GM18520 (cell line): Measurements from ENCODE around the gene IGFL4.

Experiments used
- ATAC-seq: cut with Tn5 transposase; IDR thresholded peaks from one replicate; pipeline ENCODE4 v1.9.1; 2021; ENCODE audit not compliant: unreplicated experiment

IGFL4 gene

DNA sequence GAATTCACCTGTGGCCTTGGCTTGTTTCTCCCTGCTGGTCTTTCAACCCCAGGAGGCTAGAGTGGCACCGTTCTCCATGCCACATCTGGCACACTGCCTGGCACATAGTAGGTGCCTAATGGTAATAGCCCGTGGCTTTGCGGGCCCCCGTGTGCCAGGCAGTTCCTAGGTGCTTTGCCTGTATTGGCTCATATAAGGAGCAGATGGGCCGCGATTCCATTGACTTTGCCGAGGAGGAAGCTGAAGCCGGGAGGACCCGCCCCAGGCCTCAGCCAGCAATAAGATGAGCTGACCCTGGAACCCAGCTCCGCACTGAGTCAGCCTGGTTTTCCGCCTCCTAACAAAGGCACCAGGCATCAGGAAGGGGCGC is 18.8 kb downstream of the IGFL4 start:
- no peak for ATAC-seq

DNA sequence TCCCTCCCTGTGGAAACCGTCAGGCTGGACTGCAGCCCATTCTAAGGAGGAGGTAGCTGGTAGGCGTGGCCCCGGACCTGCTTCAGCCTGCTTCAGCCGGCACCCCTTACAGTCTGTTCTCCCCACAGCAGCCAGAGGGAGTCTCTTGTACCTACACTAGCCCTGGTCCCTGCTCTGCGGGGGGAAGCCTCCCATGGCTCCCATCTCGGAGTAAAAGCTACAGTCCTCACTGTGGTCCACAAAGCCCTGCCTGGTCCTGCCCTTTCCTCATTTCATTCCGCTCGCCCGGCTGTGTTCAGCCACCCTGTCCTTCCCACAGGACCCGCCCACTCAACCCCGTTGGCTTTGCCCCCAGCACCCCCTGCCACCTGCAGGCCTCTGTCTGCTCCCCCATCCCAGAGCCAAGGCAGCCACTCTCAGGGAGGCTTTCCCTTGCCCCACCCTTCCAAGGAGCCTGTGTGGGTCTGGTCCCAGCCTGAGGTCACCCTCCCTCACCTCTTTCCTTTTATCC is 19.2 kb downstream of the IGFL4 start:
- ATAC-seq: no peak

GRCh38 chr19:46020819-46021125 is 20.0 kb downstream of the IGFL4 start:
- ATAC-seq: no peak

DNA sequence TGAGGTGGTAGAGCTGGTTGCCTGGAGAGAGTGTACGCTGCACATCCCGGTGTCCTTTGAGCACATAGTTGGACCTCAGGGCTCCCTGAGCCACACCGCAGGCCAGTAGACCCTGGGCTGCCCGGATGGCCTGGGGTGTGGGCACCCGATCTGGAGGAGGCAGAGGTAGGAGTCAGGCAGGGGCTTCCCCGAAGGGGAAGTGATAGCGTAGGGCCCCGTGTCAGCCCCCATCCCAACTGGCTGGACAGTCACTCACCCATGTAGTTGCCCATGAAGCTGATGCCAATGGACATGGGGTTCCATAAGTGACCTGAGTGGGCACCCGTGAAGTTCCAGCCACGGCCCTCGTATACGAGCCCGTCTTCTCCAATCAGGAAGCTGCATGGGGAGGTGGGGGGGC is 21.5 kb downstream of the IGFL4 start:
- ATAC-seq: no peak

GRCh38 chr19:46018729-46019251 is 22.0 kb downstream of the IGFL4 start:
- ATAC-seq: no peak

- ATAC-seq: no peak
Measured at GRCh38 chr19:46017874-46018675, 22.7 kb downstream of the IGFL4 start.

- no peak for ATAC-seq
Measured at GRCh38 chr19:46017095-46017429, 23.7 kb downstream of the IGFL4 start.

GRCh38 chr19:46016426-46017094 is 24.2 kb downstream of the IGFL4 start:
- no peak for ATAC-seq

DNA sequence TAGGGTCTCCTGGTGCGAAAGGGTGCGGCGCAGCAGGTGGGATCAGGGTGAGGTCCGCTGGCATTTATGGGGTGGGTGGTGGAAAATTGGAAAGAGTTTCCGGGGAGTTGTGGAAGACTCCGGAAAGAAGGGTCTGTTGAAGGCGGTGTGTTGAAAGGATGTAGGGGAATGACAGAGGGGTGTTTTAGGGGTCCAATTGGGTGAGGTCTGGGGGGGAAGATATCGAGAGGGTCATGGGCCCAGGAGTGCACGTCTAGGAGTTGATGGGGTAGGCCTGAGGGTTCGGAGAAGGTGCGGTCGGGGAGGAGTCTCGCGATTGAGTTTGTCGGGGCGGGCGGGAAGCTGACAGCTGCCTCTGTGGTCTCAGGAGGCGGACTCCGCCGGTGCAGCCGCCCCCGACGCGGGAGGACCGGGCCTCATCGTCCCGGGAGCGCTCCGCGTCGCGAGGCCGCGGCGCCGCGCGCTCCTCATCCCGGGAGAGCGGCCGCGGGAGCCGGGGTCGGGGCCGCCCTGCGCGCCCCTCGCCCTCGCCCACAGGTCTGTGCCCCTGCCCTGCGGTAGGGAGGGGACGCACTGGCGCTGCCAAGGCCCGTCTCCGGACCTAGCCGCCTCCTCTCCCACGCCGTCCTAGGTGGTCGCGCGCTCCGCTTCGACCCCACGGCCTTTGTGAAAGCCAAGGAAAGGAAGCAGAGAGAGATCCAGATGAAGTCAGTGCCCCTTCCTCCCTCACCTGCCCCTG is 24.9 kb downstream of the IGFL4 start:
- no peak for ATAC-seq

DNA sequence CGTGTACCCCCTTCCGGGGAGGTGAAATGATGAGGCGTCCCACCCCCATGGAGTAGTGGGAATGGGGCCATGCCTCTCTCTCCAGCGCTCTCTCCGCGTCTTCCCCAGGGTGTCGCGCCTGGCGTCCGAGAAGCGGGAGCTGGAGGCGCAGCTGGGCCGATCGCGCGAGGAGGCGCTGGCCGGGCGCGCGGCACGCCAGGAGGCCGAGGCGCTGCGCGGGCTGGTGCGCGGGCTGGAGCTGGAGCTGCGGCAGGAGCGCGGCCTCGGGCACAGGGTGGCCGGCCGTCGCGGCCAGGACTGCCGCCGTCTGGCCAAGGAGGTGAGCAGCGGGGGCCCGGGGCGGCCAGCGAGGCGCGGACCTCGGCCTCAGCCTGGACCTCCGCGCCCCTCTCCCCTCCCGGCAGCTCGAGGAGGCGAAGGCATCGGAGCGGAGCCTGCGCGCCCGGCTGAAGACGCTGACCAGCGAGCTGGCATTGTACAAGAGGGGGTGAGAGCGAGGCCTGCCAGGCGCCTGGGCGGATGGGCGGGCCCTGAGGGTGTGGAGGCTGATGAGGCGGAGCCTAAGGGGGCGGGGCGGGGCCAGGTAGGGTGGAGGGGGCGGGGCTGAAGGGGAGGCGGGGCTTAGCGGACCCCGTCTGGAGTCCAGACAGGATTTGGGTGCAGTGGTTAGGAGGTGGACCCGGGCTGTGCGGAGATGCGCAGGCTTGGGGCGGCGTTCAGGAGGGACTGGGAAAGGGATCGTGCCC is 25.7 kb downstream of the IGFL4 start:
- no peak for ATAC-seq

- no peak for ATAC-seq
Measured at GRCh38 chr19:46014534-46014933, 26.3 kb downstream of the IGFL4 start.

GRCh38 chr19:46009530-46010510 is 31.0 kb downstream of the IGFL4 start:
- ATAC-seq: no peak

DNA sequence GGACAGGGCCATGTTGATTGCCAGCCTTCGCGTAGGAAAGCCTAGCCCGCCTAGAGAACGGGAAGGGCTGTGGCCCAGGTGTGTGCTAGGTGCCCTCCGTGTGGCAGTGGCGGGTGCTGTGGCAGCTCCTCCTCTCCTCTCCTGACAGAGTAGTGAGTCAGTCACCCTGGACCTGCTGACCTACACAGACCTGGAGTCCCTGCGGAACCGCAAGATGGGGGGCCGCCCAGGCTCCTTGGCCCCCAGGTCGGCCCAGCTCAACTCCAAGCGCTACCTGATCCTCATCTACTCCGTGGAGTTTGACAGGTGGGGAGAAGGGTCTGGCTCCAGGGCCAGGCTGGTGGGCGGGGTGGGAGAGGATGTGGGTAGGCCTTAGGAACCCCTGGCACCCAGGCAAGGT is 34.4 kb downstream of the IGFL4 start:
- ATAC-seq: no peak

- ATAC-seq: no peak
Measured at GRCh38 chr19:46002678-46003275, 38.0 kb downstream of the IGFL4 start.

DNA sequence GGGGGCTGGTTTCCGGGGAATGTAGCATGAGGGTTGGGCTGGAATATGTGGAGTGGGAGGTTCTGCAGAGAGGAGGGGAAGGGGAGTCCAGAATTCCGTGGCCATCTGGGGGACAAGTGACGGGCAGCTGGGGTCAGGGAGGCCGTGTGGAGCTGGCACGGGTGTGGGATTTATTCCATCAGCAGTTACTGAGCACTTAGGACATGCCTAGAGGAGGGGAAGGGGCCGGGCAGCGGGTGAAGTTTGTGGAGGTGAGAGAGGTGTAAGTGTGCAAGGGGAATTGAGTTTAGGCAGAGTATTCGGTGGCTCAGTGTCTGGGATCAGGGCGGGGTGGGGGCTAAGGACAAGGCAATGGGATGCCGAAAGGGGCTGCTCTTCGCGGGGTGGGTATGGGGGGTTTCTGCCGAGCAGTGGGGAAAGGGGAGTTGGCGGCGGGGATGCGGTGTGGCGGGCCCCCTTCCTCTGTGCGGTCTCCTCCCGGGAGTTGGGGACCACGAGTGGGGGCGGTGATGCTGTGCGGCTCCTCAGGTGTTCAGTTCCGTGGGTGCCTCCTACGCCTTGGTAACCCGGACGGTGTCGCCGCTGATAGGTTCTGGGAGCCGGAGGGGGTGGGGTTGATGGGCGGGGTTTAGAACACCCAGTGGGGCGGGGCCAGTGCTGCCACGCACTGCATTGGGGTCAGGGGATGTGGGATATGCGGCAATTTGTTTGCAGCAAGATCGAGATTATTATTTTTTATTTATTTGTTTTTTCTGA is 40.1 kb downstream of the IGFL4 start:
- no peak for ATAC-seq

- ATAC-seq: no peak
Measured at GRCh38 chr19:45999653-46000121, 41.1 kb downstream of the IGFL4 start.

GRCh38 chr19:45998834-45999233 is 42.0 kb downstream of the IGFL4 start:
- ATAC-seq: no peak

- ATAC-seq: no peak
Measured at GRCh38 chr19:45996933-45997332, 43.9 kb downstream of the IGFL4 start.
